RWPE1 (cell line): ENCODE results near the gene CCDC194.

Experiments
- CTCF ChIA-PET: fragments of 350-600 bp; sonication (Branson Sonifier 250); formaldehyde crosslinking; extraction: SDS; loops from one replicate; lab custom pipeline; 2021; lab: Yijun Ruan, JAX
- POLR2A ChIA-PET: fragments of 400-600 bp; formaldehyde crosslinking; extraction: SDS; loops from one replicate; lab custom pipeline; 2020; ENCODE audit warnings: antibody characterized with exemption; ENCODE audit not compliant: low non-redundant PET; lab: Yijun Ruan, JAX
- DNase-seq: peaks from one replicate; pipeline ENCODE4 v3.0.0; 2012; ENCODE audit warnings: low spot score
- H3K27ac ChIP-seq: fragments of 450-650 bp; 2 replicates; pipeline ENCODE4 v1.5.1; 2017
- CTCF ChIP-seq: fragments of 450-650 bp; conservative IDR thresholded peaks from 2 replicates; pipeline ENCODE4 v1.5.1; 2017; ENCODE audit warnings: low read depth, mild to moderate bottlenecking

Gene CCDC194

DNA sequence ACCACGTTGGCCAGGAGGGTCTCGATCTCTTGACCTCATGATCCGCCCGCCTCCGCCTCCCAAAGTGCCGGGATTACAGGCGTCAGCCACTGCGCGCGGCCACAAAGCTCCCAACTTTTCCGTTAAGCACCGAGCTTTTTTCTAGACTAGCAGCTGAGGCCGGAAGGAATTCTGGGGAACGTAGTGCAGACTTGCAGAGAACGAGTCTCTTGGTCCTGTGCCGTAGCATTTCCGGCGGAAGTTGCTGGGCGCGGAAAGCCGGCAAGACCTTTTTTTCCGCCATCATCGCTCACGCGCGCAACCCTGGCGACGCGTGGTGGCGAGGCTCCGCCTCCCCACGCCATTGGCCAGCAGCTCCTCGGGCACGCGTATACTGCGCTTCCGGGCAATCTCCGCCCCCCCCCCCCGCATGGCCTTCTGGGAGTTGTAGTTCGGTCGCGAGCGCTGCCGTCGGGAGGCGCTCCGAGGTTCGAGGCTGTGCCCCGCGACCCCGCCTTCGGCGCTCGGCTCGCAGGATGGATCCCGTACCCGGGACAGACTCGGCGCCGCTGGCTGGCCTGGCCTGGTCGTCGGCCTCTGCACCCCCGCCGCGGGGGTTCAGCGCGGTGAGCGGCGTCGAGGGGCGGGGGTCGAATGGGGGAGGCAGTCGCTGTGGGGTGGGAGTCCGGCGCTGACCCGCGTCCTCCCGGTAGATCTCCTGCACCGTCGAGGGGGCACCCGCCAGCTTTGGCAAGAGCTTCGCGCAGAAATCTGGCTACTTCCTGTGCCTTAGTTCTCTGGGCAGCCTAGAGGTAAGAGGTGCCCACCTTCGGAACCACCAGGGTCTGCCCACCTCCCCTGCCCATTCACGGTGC, 25.9 kb upstream of the CCDC194 start, which contains the start of gene MVB12A:
Gene MVB12A, plus strand, starts transcription at position 427 of the 854 bp plus-strand sequence. Its CDS starts 89 bp downstream, at position 516.
- no peak for TF ChIP-seq CTCF
- H3K27ac ChIP-seq, result peak within 1 kb of the TSS; percentile 87
- CTCF ChIA-PET, result interaction anchor here (0.6 to 1.2 kb wide), 5 partner anchors 9 to 211 kb away, joined by 3 to 5 read pairs (median 3); no protein-coding TSS in a partner anchor
- peak; percentile 98 for DNase-seq
- POLR2A ChIA-PET, result interaction anchor here (0.5 to 0.7 kb wide), 8 partner anchors 13 to 742 kb away, joined by 3 to 13 read pairs (median 4); partner anchors contain the start of gene BST2

GRCh38 chr19:17419154-17419620, 25.2 kb upstream of the CCDC194 start:
- no peak for TF ChIP-seq CTCF
- ChIA-PET CTCF (interaction anchor here (0.5 to 1.2 kb wide), 5 partner anchors 10 to 91 kb away, joined by 3 to 5 read pairs (median 3); no protein-coding TSS in a partner anchor), POLR2A (interaction anchor here (0.5 to 0.7 kb wide), 7 partner anchors 14 to 741 kb away, joined by 3 to 13 read pairs (median 4); partner anchors contain the start of gene BST2)
- H3K27ac ChIP-seq, result peak overlapping the region; percentile 87
- DNase-seq, result no peak

- ChIA-PET POLR2A (no interaction called here), CTCF (interaction anchor here (0.5 to 0.6 kb wide), 2 partner anchors 48 to 92 kb away, joined by 3 read pairs; no protein-coding TSS in a partner anchor)
- no peak for TF ChIP-seq CTCF
- no peak for DNase-seq
- no peak overlapping the region for H3K27ac ChIP-seq
Observed at GRCh38 chr19:17418710-17419109, 24.7 kb upstream of the CCDC194 start.

GRCh38 chr19:17415121-17415520, 21.1 kb upstream of the CCDC194 start:
- DNase-seq, result no peak
- CTCF ChIA-PET, result no interaction called here
- TF ChIP-seq CTCF, result no peak
- H3K27ac ChIP-seq, result no peak overlapping the region
- POLR2A ChIA-PET, result no interaction called here

DNA sequence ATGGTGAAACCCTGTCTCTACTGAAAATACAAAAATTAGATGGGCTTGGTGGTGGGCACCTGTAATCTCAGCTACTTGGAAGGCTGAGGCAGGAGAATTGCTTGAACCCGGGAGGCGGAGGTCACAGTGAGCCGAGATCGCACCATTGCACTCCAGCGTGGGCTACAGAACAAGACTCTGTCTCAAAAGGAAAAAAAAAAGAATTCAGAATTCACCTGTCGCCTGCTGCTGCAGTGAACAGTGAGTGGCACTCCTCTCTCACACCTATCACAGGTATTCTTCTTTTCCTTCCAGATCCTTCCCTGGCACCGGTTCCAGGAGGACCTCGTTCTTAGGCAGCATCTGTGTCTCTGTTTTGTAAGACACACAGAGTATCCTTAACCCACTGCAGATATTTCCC, 20.1 kb upstream of the CCDC194 start:
- DNase-seq, result no peak
- CTCF ChIA-PET, result interaction anchor here (0.7 kb wide), 1 partner anchor 88 kb away, joined by 6 read pairs; no protein-coding TSS in a partner anchor
- no peak overlapping the region for H3K27ac ChIP-seq
- POLR2A ChIA-PET, result no interaction called here
- TF ChIP-seq CTCF, result no peak

DNA sequence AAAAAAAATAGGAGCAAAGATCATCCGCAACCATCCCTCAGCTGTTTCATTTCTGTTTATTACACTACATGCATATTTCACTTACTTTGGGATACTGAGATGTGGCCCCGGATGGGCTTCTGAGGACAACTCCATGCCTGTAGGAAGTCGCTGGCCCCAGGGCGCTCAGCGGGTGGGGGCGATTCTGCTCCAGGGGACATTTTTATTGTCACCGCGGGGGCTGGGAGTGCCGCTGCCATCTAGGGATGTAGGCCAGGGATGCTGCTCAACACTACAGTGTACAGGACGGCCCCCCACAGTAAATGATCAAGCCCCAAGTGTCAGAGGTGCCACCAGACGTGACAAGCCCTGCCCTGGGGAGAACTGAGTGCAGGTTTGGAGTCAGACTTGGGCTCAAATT, 17.8 kb upstream of the CCDC194 start:
- DNase-seq, result no peak
- H3K27ac ChIP-seq, result no peak overlapping the region
- CTCF ChIA-PET, result interaction anchor here (0.6 kb wide), 1 partner anchor 177 kb away, joined by 3 read pairs; no protein-coding TSS in a partner anchor
- POLR2A ChIA-PET, result no interaction called here
- TF ChIP-seq CTCF, result no peak
